HepG2 (cell line): ENCODE measurements around the gene NPVF. TPM values are rescaled to one million over a fixed set of nuclear protein-coding genes. Genes with fewer than 3 reads are reported as not detected.

Source experiments
- ARID4A ChIP-seq: sonication (generic); formaldehyde crosslinking; IDR thresholded peaks from 2 replicates; pipeline ENCODE4 v1.5.0; 2020; ENCODE audit warnings: mild to moderate bottlenecking, missing genetic modification reagents, borderline replicate concordance
- E2F5 ChIP-seq: sonication (generic); formaldehyde crosslinking; conservative IDR thresholded peaks from 2 replicates; pipeline ENCODE4 v1.4.0; 2020; ENCODE audit warnings: missing genetic modification reagents
- GABPB1 ChIP-seq: IDR thresholded peaks from 2 replicates; pipeline ENCODE4 v1.6.1; 2016; ENCODE audit warnings: mild to moderate bottlenecking, missing genetic modification reagents, moderate library complexity, missing compliant biosample characterization
- HMGXB3 ChIP-seq: sonication (generic); formaldehyde crosslinking; IDR thresholded peaks from 2 replicates; pipeline ENCODE4 v1.4.0; 2020; ENCODE audit warnings: missing genetic modification reagents, borderline replicate concordance
- KLF16 ChIP-seq, 2 experiments: sonication (generic) in 1 of 2; formaldehyde crosslinking in 1 of 2; IDR thresholded peaks; 2 replicates each; pipeline versions ENCODE4 v1.6.1 to v1.8.0; 2016 to 2023; ENCODE audit warnings: missing genetic modification reagents in 2 of 2, missing compliant biosample characterization in 1 of 2
- MAZ ChIP-seq, 2 experiments: sonication (generic) in 1 of 2; formaldehyde crosslinking in 1 of 2; IDR thresholded peaks; 2 replicates each; pipeline versions ENCODE4 v1.5.0 to v1.6.1; 2012 to 2020; ENCODE audit warnings: low read depth in 2 of 2, mild to moderate bottlenecking in 2 of 2, borderline replicate concordance in 1 of 2, improper control_type of control experiment in 1 of 2, low read length in 1 of 2, missing genetic modification reagents in 1 of 2, moderate library complexity in 1 of 2
- SSRP1 ChIP-seq: IDR thresholded peaks from 2 replicates; pipeline ENCODE4 v1.6.1; 2016; ENCODE audit warnings: control low read depth
- TFAP4 ChIP-seq: sonication (generic); IDR thresholded peaks from 2 replicates; pipeline ENCODE4 v1.6.1; 2016; ENCODE audit warnings: low read depth, borderline replicate concordance
- ZNF224 ChIP-seq: sonication (generic); formaldehyde crosslinking; IDR thresholded peaks from 2 replicates; pipeline ENCODE4 v1.5.0; 2020; ENCODE audit warnings: mild to moderate bottlenecking, missing genetic modification reagents
- ZNF280D ChIP-seq: sonication (generic); formaldehyde crosslinking; IDR thresholded peaks from 2 replicates; pipeline ENCODE4 v1.5.1; 2020; ENCODE audit warnings: mild to moderate bottlenecking, missing genetic modification reagents
- ZNF329 ChIP-seq: sonication (generic); formaldehyde crosslinking; IDR thresholded peaks from 2 replicates; pipeline ENCODE4 v1.9.0; 2021; ENCODE audit warnings: low read depth, mild to moderate bottlenecking, missing genetic modification reagents
- ZNF501 ChIP-seq: sonication (generic); formaldehyde crosslinking; IDR thresholded peaks from 2 replicates; pipeline ENCODE4 v1.5.1; 2020; ENCODE audit warnings: mild to moderate bottlenecking, moderate library complexity, missing genetic modification reagents
- ZNF564 ChIP-seq: sonication (generic); formaldehyde crosslinking; IDR thresholded peaks from 2 replicates; pipeline ENCODE4 v1.8.1; 2023; ENCODE audit warnings: mild to moderate bottlenecking, missing genetic modification reagents
- polyA plus RNA-seq, 8 experiments: library from polyadenylated mRNA; depleted of rRNA in 3 of 8; stranded (reverse) in 7 of 8; unstranded in 1 of 8; fragments of >200 nt; fragmentation: Illumina TruSeq in 4 of 8; extraction: Trizol in 4 of 8; gene quantifications; 2 replicates each; pipeline versions ENCODE4 v1.2.1 to v1.2.3, GENCODE V29; 2011 to 2016; ENCODE audit warnings: low read depth in 4 of 8, missing spikeins in 1 of 8, mixed read lengths in 1 of 8; ENCODE audit not compliant: insufficient read depth in 1 of 8
- total RNA-seq, 5 experiments: library from RNA; depleted of rRNA; stranded (reverse); fragments of >200 nt; fragmentation: Illumina TruSeq; extraction: Trizol; gene quantifications; 2 replicates each; pipeline ENCODE4 v1.2.3, GENCODE V29; 2016; ENCODE audit warnings: low read depth in 1 of 5

Gene NPVF
- total and polyA plus RNA-seq, 2 of the 13 experiments (the other 11 are each of a cell fraction or from before 2014, with no cell fraction given), result not detected

GRCh38 chr7:25179771-25180591 lies 48.3 kb downstream of the NPVF start (continued):
- peak; percentile 18; the same call in 1 of the 2 replicates for TF ChIP-seq ARID4A
- 0 out of 2 replicates have a peak, but pooled peaks have one; percentile 50 for TF ChIP-seq ZNF280D
- TF ChIP-seq MAZ (IDR thresholded peaks at IDR 0.05; ENCODE audit: borderline replicate concordance, low read depth, low read length), result peak; percentile 77
- peak; percentile 29; the same call in 1 of the 2 replicates for TF ChIP-seq MAZ (CRISPR knock-in tag; IDR thresholded peaks at IDR 0.05; ENCODE audit: low read depth)
- TF ChIP-seq KLF16 (CRISPR knock-in tag; IDR thresholded peaks at IDR 0.05), result peak in 1 of 2 experiments; percentile 66; a peak in 1 of 4 replicates
- no peak for TF ChIP-seq HMGXB3 (CRISPR knock-in tag)
- TF ChIP-seq ZNF564 (CRISPR knock-in tag), result no peak
- peak; percentile 93 for TF ChIP-seq GABPB1 (CRISPR knock-in tag)
- TF ChIP-seq E2F5 (CRISPR knock-in tag), result no peak
- TF ChIP-seq ZNF329 (CRISPR knock-in tag), result peak; percentile 55; the same call in 1 of the 2 replicates
- TF ChIP-seq ZNF501 (CRISPR knock-in tag), result 0 out of 2 replicates have a peak, but pooled peaks have one; percentile 23
- no peak for TF ChIP-seq SSRP1 (CRISPR knock-in tag)
- no peak for TF ChIP-seq ZNF224 (CRISPR knock-in tag)
- peak; percentile 31; the same call in 1 of the 2 replicates for TF ChIP-seq TFAP4
